Body of pancreas (tissue), 4 donors: ENCODE data around the gene GTF2A1. TPM values are rescaled to one million over a fixed set of nuclear protein-coding genes. Genes with fewer than 3 reads are reported as not detected.
"Not testable (repeated sequence)": the region's sequence is repeated elsewhere in the genome, so short reads cannot be mapped to it uniquely, and the experiment has no call there.

Source experiments
- ATAC-seq: fragments of 150-250 bp; one replicate; pipeline ENCODE4 v1.9.1; 2016
- DNase-seq, 4 donors: peaks; one replicate each; pipeline ENCODE4 v3.0.0-alpha.2; 2019
- H3K27ac ChIP-seq, 4 donors: fragments of 200-600 bp; sonication (generic); 1 replicate in 3 of 4; 2 replicates in 1 of 4; pipeline versions ENCODE4 v1.5.1 to v1.6.1; 2016 to 2019; ENCODE audit warnings: mild to moderate bottlenecking in 1 of 4, mixed read lengths in 1 of 4, moderate library complexity in 1 of 4
- H3K27me3 ChIP-seq, 2 donors: fragments of 200-600 bp; sonication (generic); one replicate each; pipeline ENCODE4 v1.6.0; 2016; ENCODE audit warnings: mild to moderate bottlenecking in 1 of 2
- H3K36me3 ChIP-seq, 2 donors: fragments of 200-600 bp; sonication (generic); replicated peaks in 1 of 2; 2 replicates each; pipeline ENCODE4 v1.5.1; 2016; ENCODE audit warnings: low read depth in 2 of 2; ENCODE audit not compliant: insufficient read depth in 1 of 2
- H3K4me1 ChIP-seq: fragments of 200-600 bp; sonication (generic); one replicate; pipeline ENCODE4 v1.6.0; 2016
- H3K4me3 ChIP-seq, 2 donors: fragments of 200-600 bp; sonication (generic); 1 replicate in 1 of 2; 2 replicates in 1 of 2; pipeline ENCODE4 v1.5.1; 2016 to 2019
- H3K9me3 ChIP-seq, 3 donors: fragments of 200-600 bp; sonication (generic); 1 replicate in 2 of 3; 2 replicates in 1 of 3; pipeline ENCODE4 v1.5.1; 2016
- POLR2A ChIP-seq, 3 donors: fragments of 450-650 bp; IDR thresholded peaks; one replicate each; pipeline ENCODE4 v1.6.1; 2016; ENCODE audit warnings: antibody characterized with exemption in 3 of 3, mild to moderate bottlenecking in 2 of 3
- WGBS, 2 donors: methylation state at CpG; one replicate each; pipeline ENCODE4 v1.1.5; 2017; 5-methylcytosine and 5-hydroxymethylcytosine counted together
- intact Hi-C: fragments of 100-400 bp; cut with DNase I; formaldehyde crosslinking; loops from one replicate; pipeline ENCODE4 v1.15.1; 2023
- total RNA-seq, 2 donors: library from RNA; depleted of rRNA; stranded (reverse); fragments of >200 nt; gene quantifications; one replicate each; pipeline ENCODE4 v1.1.0, GENCODE V29; 2016
- TF ChIP-seq, protein P1 (sequence below), 7 experiments: fragments of 450-650 bp in 4 of 7; fragments of 200-600 bp in 3 of 7; sonication (generic) in 3 of 7; IDR thresholded peaks; one replicate each; pipeline ENCODE4 v1.5.1; 2016 to 2019; ENCODE audit warnings: antibody characterized with exemption in 7 of 7

The GTF2A1 gene
- total RNA-seq, 2 donors from 2014 or later: 4.0 to 9.3 TPM

DNA sequence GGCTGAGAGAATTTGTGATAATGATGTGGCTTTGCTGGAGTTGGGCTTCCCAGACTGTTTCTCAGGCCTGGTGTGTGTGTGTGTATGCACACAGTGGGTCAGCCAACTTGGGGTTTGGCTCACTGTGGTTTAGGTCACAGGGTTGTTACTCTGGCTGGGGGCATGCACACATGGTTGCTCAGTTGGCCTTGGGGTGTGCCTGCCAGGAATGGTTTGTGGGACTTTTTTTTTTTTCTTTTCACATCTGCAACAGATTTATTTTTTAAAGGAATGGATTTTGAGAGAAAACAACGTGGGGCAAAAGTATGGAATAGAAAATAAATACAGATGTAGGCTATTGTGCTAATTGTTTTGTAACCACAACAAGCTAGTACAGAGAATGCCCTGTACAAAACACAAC is 25.0 kb upstream of the GTF2A1 start:
- H3K27ac ChIP-seq: no peak overlapping the region
- DNase-seq: no peak
- H3K9me3 ChIP-seq: no peaks in the 10 kb centered on the region
- WGBS, 2 donors: 29 to 41% methylated on average over 1 of the region's 1 CpG
- H3K4me3 ChIP-seq: no peak overlapping the region
- H3K36me3 ChIP-seq: no peaks in the 10 kb centered on the region
- intact Hi-C loops: no loop called here
- ATAC-seq: no peak
- no peaks in the 10 kb centered on the region for H3K27me3 ChIP-seq
- no peak for TF ChIP-seq POLR2A (IDR thresholded peaks at IDR 0.05)
- TF ChIP-seq, protein P1, sequence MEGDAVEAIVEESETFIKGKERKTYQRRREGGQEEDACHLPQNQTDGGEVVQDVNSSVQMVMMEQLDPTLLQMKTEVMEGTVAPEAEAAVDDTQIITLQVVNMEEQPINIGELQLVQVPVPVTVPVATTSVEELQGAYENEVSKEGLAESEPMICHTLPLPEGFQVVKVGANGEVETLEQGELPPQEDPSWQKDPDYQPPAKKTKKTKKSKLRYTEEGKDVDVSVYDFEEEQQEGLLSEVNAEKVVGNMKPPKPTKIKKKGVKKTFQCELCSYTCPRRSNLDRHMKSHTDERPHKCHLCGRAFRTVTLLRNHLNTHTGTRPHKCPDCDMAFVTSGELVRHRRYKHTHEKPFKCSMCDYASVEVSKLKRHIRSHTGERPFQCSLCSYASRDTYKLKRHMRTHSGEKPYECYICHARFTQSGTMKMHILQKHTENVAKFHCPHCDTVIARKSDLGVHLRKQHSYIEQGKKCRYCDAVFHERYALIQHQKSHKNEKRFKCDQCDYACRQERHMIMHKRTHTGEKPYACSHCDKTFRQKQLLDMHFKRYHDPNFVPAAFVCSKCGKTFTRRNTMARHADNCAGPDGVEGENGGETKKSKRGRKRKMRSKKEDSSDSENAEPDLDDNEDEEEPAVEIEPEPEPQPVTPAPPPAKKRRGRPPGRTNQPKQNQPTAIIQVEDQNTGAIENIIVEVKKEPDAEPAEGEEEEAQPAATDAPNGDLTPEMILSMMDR (IDR thresholded peaks at IDR 0.05): no peak
- H3K4me1 ChIP-seq: no peaks in the 10 kb centered on the region

DNA sequence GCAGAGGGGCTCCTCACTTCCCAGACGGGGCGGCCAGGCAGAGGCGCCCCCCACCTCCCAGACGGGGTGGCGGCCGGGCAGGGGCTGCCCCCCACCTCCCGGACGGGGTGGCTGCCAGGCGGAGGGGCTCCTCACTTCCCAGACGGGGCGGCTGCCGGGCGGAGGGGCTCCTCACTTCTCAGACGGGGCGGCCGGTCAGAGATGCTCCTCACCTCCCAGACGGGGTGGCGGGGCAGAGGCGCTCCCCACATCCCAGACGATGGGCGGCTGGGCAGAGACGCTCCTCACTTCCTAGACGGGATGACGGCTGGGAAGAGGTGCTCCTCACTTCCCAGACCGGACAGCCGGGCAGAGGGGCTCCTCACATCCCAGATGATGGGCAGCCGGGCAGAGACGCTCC is 23.7 kb upstream of the GTF2A1 start:
- H3K27me3 ChIP-seq, intact Hi-C loops, H3K4me1 ChIP-seq, DNase-seq, ATAC-seq, H3K27ac ChIP-seq, H3K36me3 ChIP-seq, H3K9me3 ChIP-seq, H3K4me3 ChIP-seq: not testable (repeated sequence)
- WGBS, 2 donors: 84 to 100% methylated on average over 3 to 6 of the region's 28 CpGs

GRCh38 chr14:81243499-81243898 is 22.7 kb upstream of the GTF2A1 start:
- Histone ChIP-seq H3K27me3 (no peaks in the 10 kb centered on the region), H3K9me3 (no peaks in the 10 kb centered on the region), H3K27ac (no peak overlapping the region), H3K4me1 (no peaks in the 10 kb centered on the region), H3K36me3 (no peaks in the 10 kb centered on the region), H3K4me3 (no peak overlapping the region)
- WGBS, 2 donors: 63 to 66% methylated on average over 2 of the region's 2 CpGs
- DNase-seq: no peak
- intact Hi-C loops: no loop called here
- ATAC-seq: no peak
- TF ChIP-seq, protein P1 (IDR thresholded peaks at IDR 0.05): no peak
- no peak for TF ChIP-seq POLR2A (IDR thresholded peaks at IDR 0.05)

- DNase-seq, intact Hi-C loops, H3K27me3 ChIP-seq, H3K9me3 ChIP-seq, H3K27ac ChIP-seq, H3K4me1 ChIP-seq, ATAC-seq, H3K4me3 ChIP-seq, H3K36me3 ChIP-seq: not testable (repeated sequence)
- WGBS, 2 donors: 58 to 71% methylated on average over 2 of the region's 2 CpGs
Observed at GRCh38 chr14:81236849-81237248, 16.1 kb upstream of the GTF2A1 start.

GRCh38 chr14:81236138-81236537 is 15.4 kb upstream of the GTF2A1 start:
- DNase-seq (no peak), ATAC-seq (no peak)
- intact Hi-C loops: no loop called here
- Histone ChIP-seq H3K27ac (no peak overlapping the region), H3K36me3 (no peaks in the 10 kb centered on the region), H3K4me1 (no peaks in the 10 kb centered on the region), H3K27me3 (no peaks in the 10 kb centered on the region), H3K4me3 (no peak overlapping the region), H3K9me3 (no peaks in the 10 kb centered on the region)
- WGBS, 2 donors: 92 to 100% methylated on average over 6 to 15 of the region's 20 CpGs
- TF ChIP-seq, protein P1 (IDR thresholded peaks at IDR 0.05): no peak
- no peak for TF ChIP-seq POLR2A (IDR thresholded peaks at IDR 0.05)

- TF ChIP-seq POLR2A (IDR thresholded peaks at IDR 0.05): no peak
- TF ChIP-seq, protein P1 (IDR thresholded peaks at IDR 0.05): no peak
- Histone ChIP-seq H3K4me1 (no peaks in the 10 kb centered on the region), H3K36me3 (no peaks in the 10 kb centered on the region), H3K9me3 (no peaks in the 10 kb centered on the region), H3K27ac (no peak overlapping the region), H3K4me3 (no peak overlapping the region), H3K27me3 (no peaks in the 10 kb centered on the region)
- no peak for DNase-seq
- no peak for ATAC-seq
- WGBS, 2 donors: 54 to 62% methylated on average over 2 of the region's 2 CpGs
- intact Hi-C loops: no loop called here
Observed at GRCh38 chr14:81235096-81235495, 14.3 kb upstream of the GTF2A1 start.
